GM21526 (cell line): Measurements from ENCODE around the gene UNC50.
"Not testable (repeated sequence)": the region's sequence is repeated elsewhere in the genome, so short reads cannot be mapped to it uniquely, and the experiment has no call there.

Source experiments
- ATAC-seq: cut with Tn5 transposase; IDR thresholded peaks from one replicate; pipeline ENCODE4 v1.9.1; 2021; ENCODE audit warnings: moderate library complexity; ENCODE audit not compliant: unreplicated experiment, low FRiP score

The UNC50 gene

GRCh38 chr2:98659491-98659840, 51.1 kb downstream of the UNC50 start:
- not testable (repeated sequence) for ATAC-seq

GRCh38 chr2:98663511-98664090, 55.2 kb downstream of the UNC50 start:
- ATAC-seq, result no peak

- no peak for ATAC-seq
Measured at GRCh38 chr2:98664323-98664722, 55.9 kb downstream of the UNC50 start.

GRCh38 chr2:98665677-98666076, 57.3 kb downstream of the UNC50 start:
- ATAC-seq, result no peak
